VCaP (cell line): ENCODE data around the gene FAM131C.
"Not testable (repeated sequence)": the region's sequence is repeated elsewhere in the genome, so short reads cannot be mapped to it uniquely, and the experiment has no call there.

Experiments
- H3K27ac ChIP-seq: fragments of 450-650 bp; 2 replicates; pipeline ENCODE4 v1.5.1; 2017
- TF ChIP-seq, protein P1 (sequence below): fragments of 450-650 bp; conservative IDR thresholded peaks from 2 replicates; pipeline ENCODE4 v1.5.1; 2017; ENCODE audit warnings: mild to moderate bottlenecking, moderate library complexity

Gene FAM131C

GRCh38 chr1:16112596-16113555 lies 39.4 kb upstream of the FAM131C start:
- TF ChIP-seq, protein P1, sequence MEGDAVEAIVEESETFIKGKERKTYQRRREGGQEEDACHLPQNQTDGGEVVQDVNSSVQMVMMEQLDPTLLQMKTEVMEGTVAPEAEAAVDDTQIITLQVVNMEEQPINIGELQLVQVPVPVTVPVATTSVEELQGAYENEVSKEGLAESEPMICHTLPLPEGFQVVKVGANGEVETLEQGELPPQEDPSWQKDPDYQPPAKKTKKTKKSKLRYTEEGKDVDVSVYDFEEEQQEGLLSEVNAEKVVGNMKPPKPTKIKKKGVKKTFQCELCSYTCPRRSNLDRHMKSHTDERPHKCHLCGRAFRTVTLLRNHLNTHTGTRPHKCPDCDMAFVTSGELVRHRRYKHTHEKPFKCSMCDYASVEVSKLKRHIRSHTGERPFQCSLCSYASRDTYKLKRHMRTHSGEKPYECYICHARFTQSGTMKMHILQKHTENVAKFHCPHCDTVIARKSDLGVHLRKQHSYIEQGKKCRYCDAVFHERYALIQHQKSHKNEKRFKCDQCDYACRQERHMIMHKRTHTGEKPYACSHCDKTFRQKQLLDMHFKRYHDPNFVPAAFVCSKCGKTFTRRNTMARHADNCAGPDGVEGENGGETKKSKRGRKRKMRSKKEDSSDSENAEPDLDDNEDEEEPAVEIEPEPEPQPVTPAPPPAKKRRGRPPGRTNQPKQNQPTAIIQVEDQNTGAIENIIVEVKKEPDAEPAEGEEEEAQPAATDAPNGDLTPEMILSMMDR: no peak
- no peak overlapping the region for H3K27ac ChIP-seq

GRCh38 chr1:16111771-16112595 lies 38.5 kb upstream of the FAM131C start:
- H3K27ac ChIP-seq: no peak overlapping the region
- TF ChIP-seq, protein P1: no peak

GRCh38 chr1:16110884-16111283 lies 37.4 kb upstream of the FAM131C start:
- TF ChIP-seq, protein P1: no peak
- H3K27ac ChIP-seq: no peak overlapping the region

- TF ChIP-seq, protein P1: no peak
- no peak overlapping the region for H3K27ac ChIP-seq
These were observed 37.0 kb upstream of the FAM131C start for GRCh38 chr1:16110456-16110855.

- TF ChIP-seq, protein P1: no peak
- no peak overlapping the region for H3K27ac ChIP-seq
These were observed 36.1 kb upstream of the FAM131C start for GRCh38 chr1:16109571-16109970.

- not testable (repeated sequence) for H3K27ac ChIP-seq
These were observed 33.6 kb upstream of the FAM131C start for GRCh38 chr1:16107039-16107438.

DNA sequence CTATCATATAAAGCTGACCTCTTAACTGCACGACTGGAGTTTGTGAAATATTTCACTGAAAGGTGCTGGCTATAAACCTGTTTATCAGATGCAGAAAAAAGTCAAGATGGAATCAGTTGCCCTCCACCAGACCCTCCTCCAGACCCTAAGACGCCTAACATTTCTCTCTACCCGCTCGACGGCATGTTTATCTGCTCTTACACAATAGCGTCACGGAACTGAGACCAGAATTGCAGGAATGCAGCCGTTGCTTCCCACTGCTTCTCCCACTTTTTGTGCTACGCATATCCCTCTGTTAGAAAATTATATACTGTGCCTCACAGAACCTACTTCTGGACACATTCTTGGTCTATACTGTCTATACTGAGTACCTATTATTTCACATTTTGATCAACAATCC lies 28.2 kb upstream of the FAM131C start:
- H3K27ac ChIP-seq: no peak overlapping the region
- TF ChIP-seq, protein P1: no peak
